Type B pancreatic cell (in vitro differentiated cells): ENCODE results near the gene TLE2. TPM values are rescaled to one million over a fixed set of nuclear protein-coding genes. Genes with fewer than 3 reads are reported as not detected.
"Not testable (repeated sequence)": the region's sequence is repeated elsewhere in the genome, so short reads cannot be mapped to it uniquely, and the experiment has no call there.

Experiments used
- DNase-seq: peaks from one replicate; pipeline ENCODE4 v3.0.0; 2021; ENCODE audit warnings: mixed read lengths; ENCODE audit not compliant: unreplicated experiment; ENCODE audit errors: extremely low spot score
- H3K27ac Mint-ChIP-seq: 2 replicates; pipeline ENCODE4 v1.8.0; 2021; ENCODE audit warnings: mild to moderate bottlenecking, mixed read lengths
- H3K27me3 Mint-ChIP-seq: 2 replicates; pipeline ENCODE4 v1.8.0; 2021; ENCODE audit warnings: mixed read lengths
- H3K36me3 Mint-ChIP-seq: 2 replicates; pipeline ENCODE4 v1.8.0; 2021; ENCODE audit warnings: mixed read lengths
- H3K4me1 Mint-ChIP-seq: one replicate; pipeline ENCODE4 v1.8.0; 2021; ENCODE audit warnings: mixed read lengths; ENCODE audit not compliant: unreplicated experiment
- H3K4me3 Mint-ChIP-seq: 2 replicates; pipeline ENCODE4 v1.8.0; 2021; ENCODE audit warnings: mild to moderate bottlenecking, mixed read lengths
- H3K9me3 Mint-ChIP-seq: 2 replicates; pipeline ENCODE4 v1.8.0; 2021; ENCODE audit warnings: mixed read lengths
- total RNA-seq: library from RNA; stranded (reverse); gene quantifications from 2 replicates; pipeline ENCODE4 v1.2.1, GENCODE V29; 2021; ENCODE audit warnings: low replicate concordance
- TF ChIP-seq, protein P1 (sequence below): fragments of 200-600 bp; sonication (generic); conservative IDR thresholded peaks from 2 replicates; pipeline ENCODE4 v1.5.0; 2021; ENCODE audit warnings: antibody characterized with exemption, mild to moderate bottlenecking

TLE2 gene
- total RNA-seq, 1 donor from 2014 or later: 37.7 TPM

DNA sequence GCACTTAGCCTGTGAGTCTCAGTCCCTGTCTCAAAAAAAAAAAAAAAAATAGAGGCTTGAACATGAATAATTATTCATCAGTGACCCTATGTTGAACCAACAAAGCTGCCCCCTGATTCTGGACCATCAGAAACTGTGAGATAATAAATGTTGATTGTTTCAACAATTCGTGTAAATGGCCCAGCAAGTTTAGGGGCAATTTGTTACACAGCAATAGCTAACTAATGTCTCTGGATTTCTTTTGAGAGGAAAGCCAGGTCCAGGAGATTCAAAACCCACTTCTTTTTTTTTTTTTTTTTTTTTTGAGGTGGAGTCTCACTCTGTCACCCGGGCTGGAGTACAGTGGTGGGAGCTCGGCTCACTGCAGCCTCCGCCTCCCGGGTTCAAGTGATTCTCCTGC lies 64.2 kb downstream of the TLE2 start:
- no peak for DNase-seq
- H3K27me3 Mint-ChIP-seq: no peaks in the 10 kb centered on the region
- no peaks in the 10 kb centered on the region for H3K36me3 Mint-ChIP-seq
- no peak overlapping the region for H3K27ac Mint-ChIP-seq
- no peaks in the 10 kb centered on the region for H3K9me3 Mint-ChIP-seq
- H3K4me3 Mint-ChIP-seq: no peak overlapping the region
- peaks cover 6% of the 10 kb centered on the region for H3K4me1 Mint-ChIP-seq
- TF ChIP-seq, protein P1, sequence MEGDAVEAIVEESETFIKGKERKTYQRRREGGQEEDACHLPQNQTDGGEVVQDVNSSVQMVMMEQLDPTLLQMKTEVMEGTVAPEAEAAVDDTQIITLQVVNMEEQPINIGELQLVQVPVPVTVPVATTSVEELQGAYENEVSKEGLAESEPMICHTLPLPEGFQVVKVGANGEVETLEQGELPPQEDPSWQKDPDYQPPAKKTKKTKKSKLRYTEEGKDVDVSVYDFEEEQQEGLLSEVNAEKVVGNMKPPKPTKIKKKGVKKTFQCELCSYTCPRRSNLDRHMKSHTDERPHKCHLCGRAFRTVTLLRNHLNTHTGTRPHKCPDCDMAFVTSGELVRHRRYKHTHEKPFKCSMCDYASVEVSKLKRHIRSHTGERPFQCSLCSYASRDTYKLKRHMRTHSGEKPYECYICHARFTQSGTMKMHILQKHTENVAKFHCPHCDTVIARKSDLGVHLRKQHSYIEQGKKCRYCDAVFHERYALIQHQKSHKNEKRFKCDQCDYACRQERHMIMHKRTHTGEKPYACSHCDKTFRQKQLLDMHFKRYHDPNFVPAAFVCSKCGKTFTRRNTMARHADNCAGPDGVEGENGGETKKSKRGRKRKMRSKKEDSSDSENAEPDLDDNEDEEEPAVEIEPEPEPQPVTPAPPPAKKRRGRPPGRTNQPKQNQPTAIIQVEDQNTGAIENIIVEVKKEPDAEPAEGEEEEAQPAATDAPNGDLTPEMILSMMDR: no peak

DNA sequence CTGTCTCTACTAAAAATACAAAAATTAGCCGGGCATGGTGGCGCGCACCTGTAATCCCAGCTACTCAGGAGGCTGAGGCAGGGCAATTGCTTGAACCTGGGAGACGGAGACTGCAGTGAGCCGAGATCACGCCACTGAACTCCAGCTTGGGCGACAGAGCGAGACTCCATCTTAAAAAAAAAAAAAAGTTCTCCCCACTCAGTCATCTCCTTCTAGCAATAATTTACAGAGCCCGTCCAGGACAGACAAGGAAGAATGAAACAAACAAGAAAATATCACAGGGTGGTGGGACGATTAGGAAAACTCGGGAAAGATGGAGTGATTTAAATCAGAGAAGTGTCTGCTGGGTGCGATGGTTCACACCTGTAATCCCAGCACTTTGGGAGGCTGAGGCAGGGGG lies 65.4 kb downstream of the TLE2 start:
- H3K27ac Mint-ChIP-seq, DNase-seq, H3K9me3 Mint-ChIP-seq, H3K4me1 Mint-ChIP-seq, H3K36me3 Mint-ChIP-seq, H3K4me3 Mint-ChIP-seq, H3K27me3 Mint-ChIP-seq: not testable (repeated sequence)

DNA sequence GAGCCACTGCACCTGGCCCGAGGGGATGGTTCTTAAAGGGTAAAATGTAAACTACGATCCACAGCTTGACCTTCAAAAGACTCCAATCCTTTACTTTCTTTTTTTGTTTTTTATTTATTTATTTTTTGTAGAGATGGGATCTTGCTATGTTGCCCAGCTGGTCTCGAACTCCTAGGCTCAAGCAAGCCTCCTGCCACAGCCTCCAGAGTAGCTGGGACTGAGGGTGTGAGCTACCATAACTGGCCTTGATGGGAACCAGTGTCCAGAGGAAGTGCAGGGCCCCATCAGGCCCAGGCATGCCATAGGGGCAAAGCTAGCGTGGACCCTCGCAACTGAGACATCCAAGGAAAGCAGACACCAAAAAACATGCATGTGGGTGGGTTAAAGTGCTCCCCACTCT lies 66.0 kb downstream of the TLE2 start:
- Mint-ChIP-seq H3K9me3 (no peaks in the 10 kb centered on the region), H3K27me3 (no peaks in the 10 kb centered on the region), H3K4me1 (peaks cover 6% of the 10 kb centered on the region), H3K27ac (no peak overlapping the region), H3K4me3 (no peak overlapping the region), H3K36me3 (no peaks in the 10 kb centered on the region)
- no peak for DNase-seq
- TF ChIP-seq, protein P1: no peak

DNA sequence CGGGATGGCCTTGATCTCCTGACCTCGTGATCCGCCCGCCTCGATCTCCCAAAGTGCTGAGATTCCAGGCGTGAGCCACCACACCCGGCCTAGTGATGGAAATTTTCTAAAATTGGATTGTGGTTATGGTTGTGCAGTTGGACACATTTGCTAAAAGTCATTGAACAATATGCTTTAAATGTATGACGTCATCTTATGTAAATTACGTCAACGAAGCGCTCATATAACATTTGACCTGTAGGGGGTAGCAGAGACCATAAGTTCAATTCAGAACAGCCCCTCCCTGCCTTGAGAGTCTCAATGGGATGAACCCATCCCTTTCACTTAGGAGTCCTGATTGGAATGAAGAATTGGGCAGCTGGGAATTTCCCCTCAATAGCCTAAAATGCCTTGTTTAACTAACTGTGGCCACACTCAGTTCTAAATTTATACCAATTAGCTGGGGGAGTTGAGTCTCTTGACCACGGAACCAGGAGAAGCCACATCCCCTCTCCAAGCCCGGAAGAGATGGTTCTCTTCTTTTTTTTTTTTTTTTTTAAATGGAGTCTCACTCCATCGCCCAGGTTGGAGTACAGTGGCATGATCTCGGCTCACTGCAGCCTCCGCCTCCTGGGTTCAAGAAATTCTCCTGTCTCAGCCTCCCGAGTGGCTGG lies 66.9 kb downstream of the TLE2 start:
- H3K4me1 Mint-ChIP-seq: peaks cover 6% of the 10 kb centered on the region
- H3K36me3 Mint-ChIP-seq: no peaks in the 10 kb centered on the region
- H3K4me3 Mint-ChIP-seq: peak overlapping the region; percentile 4
- TF ChIP-seq, protein P1: peak; percentile 94
- DNase-seq: no peak
- no peaks in the 10 kb centered on the region for H3K27me3 Mint-ChIP-seq
- no peaks in the 10 kb centered on the region for H3K9me3 Mint-ChIP-seq
- peak overlapping the region; percentile 77 for H3K27ac Mint-ChIP-seq

DNA sequence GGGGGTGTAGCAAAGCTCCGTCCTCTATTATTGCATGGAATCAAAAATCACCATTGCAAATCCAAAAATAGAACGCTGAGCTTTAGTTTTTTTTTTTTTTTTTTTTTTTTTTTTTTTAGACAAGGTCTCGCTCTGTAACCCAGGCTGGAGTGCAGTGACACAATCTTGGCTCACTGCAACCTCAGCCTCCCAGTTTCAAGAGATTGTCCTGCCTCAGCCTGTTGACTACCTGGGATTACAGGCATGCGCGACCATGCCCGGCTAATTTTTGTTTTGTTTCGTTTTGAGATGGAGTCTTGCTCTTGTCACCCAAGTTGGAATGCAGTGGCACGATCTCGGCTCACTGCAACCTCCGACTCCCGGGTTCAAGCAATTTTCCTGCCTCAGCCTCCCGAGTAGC lies 69.0 kb downstream of the TLE2 start:
- H3K27me3 Mint-ChIP-seq: no peaks in the 10 kb centered on the region
- H3K9me3 Mint-ChIP-seq: no peaks in the 10 kb centered on the region
- TF ChIP-seq, protein P1: no peak
- no peak overlapping the region for H3K27ac Mint-ChIP-seq
- H3K36me3 Mint-ChIP-seq: no peaks in the 10 kb centered on the region
- no peak for DNase-seq
- peaks cover 6% of the 10 kb centered on the region for H3K4me1 Mint-ChIP-seq
- H3K4me3 Mint-ChIP-seq: no peak overlapping the region

DNA sequence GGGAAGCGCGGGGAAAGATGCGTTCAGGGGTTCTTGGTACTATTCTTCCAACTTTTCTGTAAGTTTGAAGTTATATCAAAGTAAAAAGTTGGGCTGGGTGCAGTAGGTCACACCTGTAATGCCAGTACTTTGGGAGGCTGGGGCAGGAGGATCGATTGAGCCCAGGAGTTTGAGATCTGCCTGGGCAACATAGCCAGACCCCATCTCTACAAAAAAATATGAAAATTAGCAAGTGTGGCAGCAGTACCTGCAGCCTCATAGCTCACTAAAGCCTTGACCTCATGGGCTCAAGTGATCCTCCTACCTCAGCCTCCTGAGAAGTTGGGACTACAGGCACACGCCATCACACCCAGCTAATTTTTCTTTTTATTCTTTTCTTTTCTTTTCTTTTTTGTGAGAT lies 71.9 kb downstream of the TLE2 start:
- no peak for DNase-seq
- Mint-ChIP-seq H3K9me3 (no peaks in the 10 kb centered on the region), H3K4me1 (peaks cover 7% of the 10 kb centered on the region), H3K4me3 (no peak overlapping the region), H3K27ac (no peak overlapping the region), H3K36me3 (no peaks in the 10 kb centered on the region), H3K27me3 (no peaks in the 10 kb centered on the region)
- TF ChIP-seq, protein P1: no peak
